ENCODE measurements around the gene GPC4.

GRCh38 chrX:133440081-133440796 is 24.9 kb upstream of the GPC4 start:
- TF ChIP-seq SUZ12 (IDR thresholded peaks at IDR 0.05; ENCODE audit: extremely low read depth, insufficient read depth, insufficient read length) (no peak), YY1 (IDR thresholded peaks at IDR 0.05; ENCODE audit: insufficient read depth, insufficient read length) (no peak), ZNF274 (IDR thresholded peaks at IDR 0.05; ENCODE audit: low read depth, low read length) (no peak)

Data from NT2/D1 (cell line).